GM18951 (cell line): Measurements from ENCODE around the gene IGFN1.

Source experiments
- POLR2A ChIP-seq: IDR thresholded peaks from 4 replicates; pipeline ENCODE4 v1.6.1; 2011; ENCODE audit warnings: mild to moderate bottlenecking; ENCODE audit not compliant: insufficient read length, insufficient read depth; ENCODE audit errors: extremely low read depth
- in situ Hi-C: fragments of 300-500 bp; cut with MboI; formaldehyde crosslinking; loops from one replicate; pipeline ENCODE4 v1.12.0; 2022; ENCODE audit warnings: low sequenced_read_pairs, mixed read lengths, inconsistent platforms; ENCODE audit not compliant: unreplicated experiment

IGFN1 gene

GRCh38 chr1:201219481-201220387, 29.1 kb downstream of the IGFN1 start:
- TF ChIP-seq POLR2A = no peak
- in situ Hi-C loops = no loop called here

DNA sequence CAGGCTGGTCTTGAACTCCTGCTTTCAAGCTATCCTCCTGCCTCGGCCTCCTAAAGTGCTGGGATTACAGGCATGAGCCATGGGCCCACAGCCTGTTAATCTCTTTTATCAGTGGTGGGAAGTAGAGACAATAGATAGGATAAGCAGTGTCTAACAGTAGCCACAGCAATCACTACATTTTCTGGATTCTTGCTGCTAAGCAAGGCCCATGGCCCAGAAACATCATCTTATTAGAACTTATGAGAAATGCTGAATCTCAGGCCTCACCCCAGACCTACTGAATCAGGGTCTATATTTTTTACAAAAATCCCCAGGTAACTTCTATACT, 29.7 kb downstream of the IGFN1 start:
- no peak for TF ChIP-seq POLR2A
- in situ Hi-C loops = no loop called here

DNA sequence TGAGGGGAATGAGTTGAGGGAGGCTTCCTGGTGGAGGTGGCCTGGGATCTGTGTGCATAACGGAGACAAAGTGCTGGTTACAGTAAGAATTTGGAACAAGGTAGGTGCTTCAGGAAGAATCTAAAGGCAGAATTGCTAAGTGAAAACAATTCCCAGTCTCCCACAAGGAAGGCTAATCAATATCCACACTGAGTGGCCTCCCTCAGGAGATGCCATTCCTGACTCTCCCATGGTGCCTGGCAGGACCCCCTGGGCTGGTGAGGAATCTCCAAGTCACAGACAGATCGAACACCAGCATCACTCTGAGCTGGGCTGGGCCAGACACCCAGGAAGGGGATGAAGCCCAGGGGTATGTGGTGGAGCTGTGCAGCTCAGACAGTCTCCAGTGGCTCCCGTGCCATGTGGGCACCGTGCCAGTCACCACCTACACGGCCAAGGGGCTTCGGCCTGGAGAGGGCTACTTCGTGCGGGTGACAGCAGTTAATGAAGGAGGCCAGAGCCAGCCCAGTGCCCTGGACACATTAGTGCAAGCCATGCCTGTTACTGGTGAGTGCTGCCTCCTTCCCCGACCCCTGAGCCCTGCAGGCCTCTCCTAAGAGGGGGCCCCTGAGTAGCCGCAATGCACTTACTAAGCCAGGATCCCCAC, 30.7 kb downstream of the IGFN1 start:
- in situ Hi-C loops = no loop called here
- no peak for TF ChIP-seq POLR2A

GRCh38 chr1:201222125-201222524, 31.5 kb downstream of the IGFN1 start:
- in situ Hi-C loops = no loop called here

GRCh38 chr1:201223852-201224665, 33.4 kb downstream of the IGFN1 start:
- no peak for TF ChIP-seq POLR2A
- in situ Hi-C loops = no loop called here

More at GRCh38 chr1:201222125-201222524, 31.5 kb downstream of the IGFN1 start:
- TF ChIP-seq POLR2A = no peak

DNA sequence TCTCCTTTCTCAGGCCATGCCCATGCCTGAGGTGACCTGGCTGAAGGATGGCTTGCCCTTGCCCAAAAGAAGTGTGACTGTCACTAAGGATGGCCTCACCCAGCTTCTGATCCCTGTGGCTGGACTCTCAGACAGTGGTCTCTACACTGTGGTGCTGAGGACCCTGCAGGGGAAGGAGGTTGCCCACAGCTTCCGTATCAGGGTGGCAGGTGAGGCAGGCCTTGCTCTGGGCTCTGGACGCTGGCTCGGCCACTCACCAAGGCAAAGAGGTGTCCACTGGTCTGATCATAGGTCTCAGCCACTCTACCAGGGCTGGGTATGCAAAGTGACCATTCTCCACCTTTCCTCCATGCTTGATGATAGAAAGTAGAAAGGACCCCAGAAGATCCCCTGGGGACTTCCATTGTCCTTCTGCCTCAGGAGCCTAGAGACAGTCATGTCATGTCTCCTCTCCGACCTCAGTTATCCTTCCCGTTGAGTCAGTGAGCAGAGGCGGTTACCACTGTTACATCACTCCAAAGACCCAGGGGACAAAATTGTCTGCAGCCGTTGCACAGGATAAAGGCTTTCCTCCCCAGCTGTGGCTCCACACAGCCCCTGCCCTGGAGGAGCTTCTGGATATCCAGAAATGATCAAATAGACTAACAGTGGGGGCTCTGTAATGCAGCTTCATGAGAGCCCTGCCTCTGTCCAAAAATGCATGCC, 34.2 kb downstream of the IGFN1 start:
- in situ Hi-C loops = no loop called here
- no peak for TF ChIP-seq POLR2A

DNA sequence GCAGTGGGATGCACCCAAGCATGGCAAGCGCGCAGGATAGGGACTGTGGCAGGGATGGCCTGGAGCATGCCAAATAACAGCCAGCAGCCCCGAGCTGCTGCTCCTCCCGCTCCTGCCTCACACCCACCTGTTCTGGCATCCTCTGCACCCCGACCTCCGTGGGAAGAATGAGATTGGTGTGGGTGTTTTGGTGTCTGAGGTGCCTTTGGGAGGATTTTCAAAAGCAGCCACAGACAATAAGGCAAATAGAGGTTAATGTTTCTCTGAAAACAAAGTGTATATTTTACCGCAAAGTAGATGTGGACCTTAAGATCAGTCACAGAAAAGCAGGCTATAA, 35.5 kb downstream of the IGFN1 start:
- TF ChIP-seq POLR2A = no peak
- in situ Hi-C loops = no loop called here

DNA sequence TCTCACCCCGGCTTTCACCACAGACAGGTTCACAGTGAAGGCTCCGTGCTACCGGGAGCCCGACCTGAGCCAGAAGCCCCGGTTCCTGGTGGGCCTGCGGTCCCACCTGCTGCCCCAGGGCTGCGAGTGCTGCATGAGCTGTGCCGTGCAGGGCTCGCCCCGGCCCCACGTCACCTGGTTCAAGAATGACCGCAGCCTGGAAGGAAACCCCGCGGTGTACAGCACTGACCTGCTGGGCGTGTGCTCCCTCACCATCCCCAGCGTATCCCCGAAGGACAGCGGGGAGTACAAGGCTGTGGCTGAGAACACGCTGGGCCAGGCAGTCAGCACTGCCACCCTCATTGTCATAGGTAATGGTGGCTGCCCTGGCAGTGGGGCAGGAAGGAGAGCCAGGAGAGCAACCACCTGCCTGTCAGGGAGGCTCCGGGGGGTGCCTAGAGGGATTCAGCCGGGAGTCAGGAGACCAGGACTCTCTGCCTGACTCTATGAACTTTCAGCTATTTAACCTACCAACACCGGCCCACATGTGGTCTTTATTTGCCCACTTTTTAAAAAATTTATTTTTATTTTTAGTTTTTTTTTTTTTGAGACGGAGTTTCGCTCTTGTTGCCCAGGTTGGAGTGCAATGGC, 36.4 kb downstream of the IGFN1 start:
- in situ Hi-C loops = no loop called here
- TF ChIP-seq POLR2A = no peak

GRCh38 chr1:201228011-201228983, 37.7 kb downstream of the IGFN1 start:
- TF ChIP-seq POLR2A = no peak
- in situ Hi-C loops = no loop called here

DNA sequence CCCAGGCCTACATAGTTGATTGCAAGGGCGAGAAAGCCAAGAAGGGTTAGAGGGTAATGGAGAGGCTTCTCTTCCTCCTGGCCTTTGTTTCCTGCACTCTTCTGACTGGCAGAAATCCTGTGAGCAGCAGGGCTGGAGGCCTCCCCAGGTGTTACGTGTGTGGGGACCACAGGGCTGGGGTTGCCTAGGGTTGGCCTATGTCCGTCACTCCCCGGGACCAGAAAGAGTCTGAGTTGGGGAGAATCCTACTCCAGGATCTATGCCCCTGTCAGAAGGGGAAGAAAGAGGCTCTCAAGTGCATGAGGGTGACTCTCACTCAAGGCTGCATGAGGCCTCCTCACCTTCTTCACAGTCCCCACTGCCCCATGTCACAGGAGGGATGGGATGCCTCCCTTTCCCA, 38.5 kb downstream of the IGFN1 start:
- TF ChIP-seq POLR2A = no peak
- in situ Hi-C loops = no loop called here

GRCh38 chr1:201229771-201230635, 39.4 kb downstream of the IGFN1 start:
- no peak for TF ChIP-seq POLR2A
- in situ Hi-C loops = no loop called here
